Tongue (tissue), 3 donors: ENCODE results near the gene SV2C. TPM values are rescaled to one million over a fixed set of nuclear protein-coding genes. Genes with fewer than 3 reads are reported as not detected.
A peak's percentile ranks its signal among the peaks of the same experiment; 100 is the strongest.

Source experiments
- DNase-seq: peaks from one replicate; pipeline ENCODE4 v3.0.0-alpha.2; 2015
- small RNA-seq: library from RNA; depleted of rRNA; stranded (forward); fragments of <200 nt; gene quantifications from one replicate; pipeline ENCODE3, GENCODE V24; 2014; ENCODE audit warnings: low replicate concordance
- total RNA-seq: library from RNA; depleted of rRNA; stranded (reverse); fragments of >200 nt; gene quantifications from one replicate; pipeline ENCODE4 v1.2.3, GENCODE V29; 2014

The SV2C gene
- total RNA-seq, 1 donor from 2014 or later = 0.31 TPM

DNA sequence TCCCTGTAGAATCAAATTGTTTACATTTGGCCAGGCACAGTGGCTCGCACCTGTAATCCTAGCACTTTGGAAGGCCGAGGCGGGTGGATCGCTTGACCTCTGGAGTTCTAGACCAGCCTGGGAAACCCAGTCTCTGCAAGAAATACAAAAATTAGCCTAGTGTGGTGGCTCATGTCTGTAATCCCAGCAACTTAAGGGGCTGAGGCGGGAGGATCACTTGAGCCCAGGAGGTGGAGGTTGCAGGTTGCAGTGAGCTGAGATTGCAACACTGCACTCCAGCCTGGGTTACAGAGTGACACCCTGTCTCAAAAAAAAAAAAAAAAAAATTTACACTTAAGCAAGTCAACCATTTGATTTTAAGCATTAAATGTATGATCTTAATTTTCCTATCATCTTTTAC lies 302.4 kb downstream of the SV2C start:
- no peak for DNase-seq

DNA sequence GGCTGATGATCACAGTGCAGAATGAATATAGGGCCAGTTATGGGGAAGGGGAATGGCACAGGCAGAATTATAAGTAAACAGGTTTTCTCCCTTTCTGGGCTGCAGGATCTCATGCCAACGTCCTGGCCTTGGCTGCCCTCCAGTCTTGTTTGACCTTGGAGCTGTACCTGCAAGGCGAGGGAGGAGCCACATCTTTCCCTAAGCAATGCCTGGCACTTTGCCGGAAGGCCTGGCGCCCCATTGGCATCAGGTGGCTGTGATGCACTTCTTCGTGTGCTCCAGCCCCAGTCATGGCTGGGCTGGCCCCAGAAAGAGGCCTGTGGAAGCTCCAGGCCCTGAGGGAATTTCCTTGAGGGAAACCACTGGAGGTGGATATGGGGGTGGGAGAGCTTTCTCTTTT lies 303.2 kb downstream of the SV2C start:
- no peak for DNase-seq

DNA sequence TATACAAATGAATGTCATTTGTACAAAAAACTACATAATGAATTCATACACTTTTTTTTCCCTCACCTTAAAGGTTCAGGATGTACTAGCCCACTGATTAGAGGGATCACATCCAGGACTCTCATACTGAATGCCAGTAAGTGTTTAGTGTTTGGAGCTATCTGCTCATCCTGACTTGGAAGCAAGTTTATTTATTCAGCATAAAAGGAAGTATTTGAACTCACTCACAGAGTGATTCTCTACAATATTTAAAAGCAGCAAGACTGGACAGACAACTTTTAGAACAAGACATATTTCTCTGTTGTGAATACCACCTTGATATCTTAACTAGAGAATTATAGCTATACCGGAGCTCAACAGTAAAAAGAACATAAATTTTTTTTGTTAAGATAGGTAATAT lies 305.1 kb downstream of the SV2C start:
- DNase-seq = no peak

DNA sequence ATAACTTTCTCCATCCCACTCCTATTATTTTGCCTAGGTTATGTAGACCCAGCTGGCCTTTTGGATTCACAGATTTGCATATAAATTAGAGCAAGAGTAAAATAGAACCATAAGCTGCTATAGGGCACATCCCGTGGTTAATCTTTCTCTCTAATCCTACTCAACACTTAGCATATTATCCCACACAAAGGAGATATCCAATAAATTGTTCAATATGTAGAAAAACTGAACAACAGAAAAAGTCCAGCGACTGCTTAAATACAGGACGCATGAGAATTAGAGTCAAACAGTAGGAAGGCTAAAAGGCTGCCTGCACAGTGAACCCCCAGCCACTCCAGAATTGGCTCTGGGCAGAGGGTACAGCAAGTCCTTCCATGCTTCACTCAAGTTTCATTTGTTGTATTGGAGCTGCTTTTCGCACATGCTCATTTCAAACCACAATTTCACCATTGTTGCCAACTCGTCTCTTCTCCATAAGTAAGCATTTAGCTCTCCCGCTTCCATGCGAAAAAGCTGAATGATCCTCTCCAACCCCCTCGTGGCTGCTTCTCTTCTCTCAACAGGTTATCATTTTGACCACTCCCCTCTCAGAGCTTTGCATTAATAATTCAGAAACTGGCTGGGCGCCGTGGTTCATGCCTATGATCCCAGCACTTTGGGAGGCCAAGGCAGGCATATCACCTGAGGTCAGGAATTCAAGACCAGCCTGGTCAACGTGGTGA lies 305.8 kb downstream of the SV2C start:
- DNase-seq = no peak

- DNase-seq = no peak
Measured at GRCh38 chr5:76389513-76390154, 306.5 kb downstream of the SV2C start.

DNA sequence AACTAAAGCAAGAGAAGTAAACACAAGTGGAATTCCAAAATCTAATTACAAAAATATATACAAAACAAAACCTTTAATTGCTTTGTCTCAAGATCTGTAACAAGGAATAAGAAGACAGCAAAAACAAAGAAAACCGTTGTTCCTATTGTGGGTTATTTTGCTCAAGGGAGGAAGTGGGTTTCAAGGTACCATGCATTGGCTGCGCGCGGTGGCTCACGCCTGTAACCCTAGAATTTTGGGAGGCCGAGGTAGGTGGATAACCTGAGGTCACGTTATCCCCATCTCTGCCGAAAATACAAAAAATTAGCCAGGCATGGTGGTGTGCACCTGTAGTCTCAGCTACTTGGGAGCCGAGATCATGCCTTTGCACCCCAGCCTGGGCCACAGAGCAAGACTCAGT lies 307.8 kb downstream of the SV2C start:
- no peak for DNase-seq

DNA sequence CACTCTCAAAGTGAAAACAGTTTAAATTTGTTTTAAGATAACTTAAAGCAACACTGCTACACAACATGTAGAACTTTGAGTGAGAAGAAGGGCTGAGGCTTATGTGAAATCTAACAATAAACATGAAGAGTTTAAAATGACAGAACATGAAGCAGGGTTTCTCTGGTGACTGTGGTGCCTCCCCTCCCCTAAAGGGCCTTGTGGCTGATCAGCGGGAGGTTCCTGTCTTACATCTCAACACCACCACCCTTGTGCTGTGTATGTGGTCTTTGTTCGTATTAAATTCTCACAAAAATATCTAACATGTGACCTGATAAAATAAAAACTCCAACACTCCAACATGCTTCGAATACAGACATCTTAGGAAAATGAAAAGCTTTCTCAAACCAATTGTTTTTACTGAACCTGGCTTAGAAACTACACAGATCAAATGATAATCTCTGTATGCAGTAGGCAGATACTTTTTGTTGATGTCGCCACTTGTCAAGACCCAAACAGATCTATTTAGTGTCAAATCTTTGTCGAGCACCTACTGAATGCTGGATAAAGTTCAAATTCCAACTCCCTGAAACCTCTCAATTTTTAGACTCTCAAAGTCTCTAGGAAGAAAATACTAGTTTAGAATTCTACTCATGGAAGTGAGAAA lies 310.0 kb downstream of the SV2C start:
- DNase-seq = no peak

DNA sequence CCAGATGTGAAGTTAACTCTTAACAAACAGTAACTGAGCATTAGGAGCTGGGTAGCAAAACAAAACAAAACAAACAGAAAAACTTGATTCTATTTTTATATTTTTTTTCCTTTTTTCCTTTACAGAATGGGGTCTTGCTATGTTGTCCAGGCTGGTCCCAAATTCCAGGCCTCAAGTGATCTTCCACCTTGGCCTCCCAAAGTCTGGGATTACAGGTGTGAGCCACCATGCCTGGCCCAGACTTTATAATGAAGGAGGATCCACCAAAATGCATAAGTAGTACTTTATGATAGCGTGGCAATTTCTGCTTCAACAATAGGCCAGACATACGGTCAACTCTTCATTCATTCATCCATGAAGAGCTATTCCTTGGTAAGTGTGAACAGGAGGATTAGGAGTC lies 314.0 kb downstream of the SV2C start:
- DNase-seq = no peak

GRCh38 chr5:76399268-76399667 lies 316.1 kb downstream of the SV2C start:
- DNase-seq = no peak

- DNase-seq = no peak
Measured at GRCh38 chr5:76400466-76400865, 317.3 kb downstream of the SV2C start.

- DNase-seq = no peak
Measured at GRCh38 chr5:76401801-76402250, 318.6 kb downstream of the SV2C start.

DNA sequence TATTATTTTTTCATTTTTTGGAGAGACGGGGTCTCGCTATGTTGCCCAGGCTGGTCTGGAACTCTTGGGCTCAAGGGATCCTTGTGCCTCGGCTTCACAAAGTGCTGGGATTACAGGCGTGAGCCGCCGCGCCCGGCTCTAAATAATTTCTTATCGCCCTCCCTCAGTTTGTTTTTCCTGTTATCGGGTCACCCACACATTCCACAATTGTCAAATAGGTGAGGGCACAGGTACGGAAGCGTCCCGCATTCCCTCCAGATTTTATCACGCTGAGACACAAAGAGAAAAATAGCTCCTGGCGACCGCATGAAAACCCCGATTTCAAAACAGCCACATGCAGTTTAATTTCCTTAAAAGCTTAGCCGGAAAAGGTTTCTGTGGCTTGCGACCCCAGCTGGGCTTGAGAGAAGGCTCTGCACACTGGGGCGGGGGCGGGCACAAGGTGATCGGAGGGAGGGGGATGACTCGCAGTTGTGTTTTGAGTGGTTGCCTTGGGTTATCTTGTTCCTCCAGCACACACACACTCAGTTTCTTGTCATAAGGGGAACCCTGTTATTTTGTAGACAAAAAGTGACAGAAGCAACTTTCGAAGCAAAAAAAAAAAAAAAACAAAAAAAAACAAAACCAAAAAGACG lies 319.2 kb downstream of the SV2C start:
- DNase-seq = peak; percentile 65

DNA sequence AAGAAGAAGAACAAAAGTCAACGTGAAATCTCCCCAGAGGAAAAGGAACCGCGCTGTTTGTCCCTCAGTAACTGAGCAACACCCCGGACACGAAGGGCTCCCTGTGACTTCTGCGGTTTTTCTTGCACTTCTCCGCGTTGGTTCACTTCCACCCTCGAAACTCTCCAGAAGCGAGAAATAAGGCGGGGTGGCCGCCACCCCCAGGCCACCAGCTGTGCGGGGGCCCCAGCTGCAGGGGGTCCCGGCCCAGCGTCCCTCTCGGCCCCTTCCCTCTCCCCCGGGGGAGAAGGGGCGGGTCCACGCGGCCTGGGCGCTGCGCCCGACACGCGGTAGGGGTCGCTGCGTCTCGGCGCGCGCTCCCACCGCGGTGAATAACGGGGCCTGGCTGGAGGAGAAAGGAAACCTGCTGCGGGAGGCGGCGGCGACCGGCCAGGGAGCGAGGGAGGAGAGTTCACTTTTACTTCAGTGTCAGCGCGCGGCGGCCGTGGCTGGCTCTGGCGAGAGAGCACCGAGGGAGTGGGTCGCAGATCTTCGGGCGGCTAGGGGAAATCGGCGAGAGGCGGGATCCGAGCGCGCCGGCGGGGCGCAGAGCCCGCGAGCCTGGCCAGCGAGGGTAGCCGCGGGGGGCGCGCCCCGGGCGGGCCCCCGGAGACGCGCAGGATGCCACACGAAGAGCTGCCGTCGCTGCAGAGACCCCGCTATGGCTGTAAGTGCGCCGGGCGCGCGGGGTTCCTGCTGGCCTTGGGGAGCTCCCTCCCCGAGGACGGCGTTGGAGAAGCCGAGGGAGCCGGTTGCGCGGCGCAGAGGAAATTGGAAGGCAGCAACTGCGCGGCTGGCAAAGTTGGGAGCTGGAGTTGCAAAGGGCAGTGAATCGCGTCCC lies 319.9 kb downstream of the SV2C start, which contains the start of gene IQGAP2:
TSS of gene IQGAP2 (plus strand) at position 400 of the 880 bp plus-strand sequence. CDS start at position 661, 261 bp downstream.
- peak; percentile 87 for DNase-seq

Small RNAs within 50 kb of the gene (small RNA-seq; reads per million reads assigned to genes)
- not detected for gene AC113404.2
- gene RNA5SP186 = not detected
